ENCODE data around the gene GNL3L.
"Not testable (repeated sequence)": the region's sequence is repeated elsewhere in the genome, so short reads cannot be mapped to it uniquely, and the experiment has no call there.

The GNL3L gene

GRCh38 chrX:54560411-54560810 lies 30.4 kb downstream of the GNL3L start:
- no peak for DNase-seq

DNA sequence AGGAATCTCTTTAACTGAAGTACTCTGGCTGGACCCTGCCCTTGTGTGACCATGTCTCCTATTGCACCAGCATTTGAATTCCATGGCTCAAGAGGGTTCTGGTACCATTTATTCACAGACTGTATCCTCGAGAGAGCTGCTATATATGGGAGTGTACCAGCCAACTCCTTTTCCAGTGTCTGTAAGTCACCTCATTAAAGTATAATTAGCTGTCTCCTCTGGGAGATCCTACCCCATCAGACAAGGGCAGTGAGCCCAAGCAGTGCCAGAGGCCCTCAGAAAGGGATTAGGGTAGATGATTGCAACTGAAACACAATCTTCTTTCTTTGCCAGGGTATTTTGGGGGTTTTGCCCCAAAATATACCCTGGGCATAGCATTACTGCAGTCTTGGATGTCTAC lies 31.6 kb downstream of the GNL3L start:
- no peak for DNase-seq

DNA sequence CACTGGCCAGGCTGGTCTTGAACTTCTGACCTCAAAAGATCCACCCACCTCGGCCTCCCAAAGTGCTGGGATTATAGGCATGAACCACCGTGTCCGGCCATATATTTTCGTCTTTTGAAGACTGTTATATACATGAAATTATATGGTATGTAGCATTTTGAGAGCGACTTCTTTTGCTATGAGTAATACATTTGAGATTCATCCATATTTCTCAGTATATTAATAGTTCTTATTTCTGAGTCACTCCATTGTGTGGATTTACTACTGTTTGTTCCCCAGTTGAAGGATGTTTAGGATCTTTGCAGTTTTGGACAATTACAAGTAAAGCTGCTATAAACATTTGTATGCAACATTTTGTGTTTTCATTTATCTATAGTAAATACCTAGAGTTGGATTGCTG lies 34.9 kb downstream of the GNL3L start:
- peak; percentile 24 for DNase-seq

DNA sequence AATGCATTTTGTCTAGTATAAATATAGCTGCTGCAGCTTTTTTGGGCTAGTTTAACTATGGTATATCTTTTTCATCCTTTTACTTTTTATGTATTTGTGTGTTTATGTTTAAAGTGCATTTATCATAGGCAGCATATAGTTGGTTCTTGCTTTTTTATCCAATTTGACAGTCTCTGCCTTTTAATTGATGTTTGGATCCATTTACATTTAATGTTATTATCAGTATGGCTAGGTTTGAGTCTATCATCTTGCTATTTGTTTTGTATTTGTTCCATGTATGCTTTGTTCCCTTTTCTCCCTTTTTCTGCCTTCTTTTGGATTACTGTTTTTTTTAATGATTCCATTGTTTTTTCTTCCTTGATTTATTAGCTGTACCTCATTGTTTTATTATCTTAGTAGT lies 40.3 kb downstream of the GNL3L start:
- no peak for DNase-seq

- DNase-seq: not testable (repeated sequence)
Measured at GRCh38 chrX:54572641-54573040, 42.6 kb downstream of the GNL3L start.

- DNase-seq: no peak
Measured at GRCh38 chrX:54597728-54598127, 67.7 kb downstream of the GNL3L start.

DNA sequence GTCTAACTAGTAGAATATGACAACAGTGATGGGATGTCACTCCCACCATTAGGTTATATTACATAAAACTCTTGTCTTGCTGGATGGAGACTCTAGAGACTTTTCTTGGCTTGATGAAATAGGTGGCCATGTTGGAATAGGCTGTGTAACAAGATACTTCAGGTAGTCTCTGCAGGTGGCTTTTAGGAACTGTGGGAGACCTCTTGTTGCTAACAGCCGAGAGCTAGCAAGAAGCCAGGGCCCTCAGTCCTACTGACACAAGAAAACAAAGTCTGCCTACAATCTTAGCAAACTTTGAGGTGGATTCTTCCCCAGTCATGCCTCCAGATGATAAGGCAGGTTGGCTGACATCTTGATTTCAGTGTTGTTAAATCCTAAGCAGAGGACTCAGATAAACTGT lies 72.5 kb downstream of the GNL3L start:
- no peak for DNase-seq

Measured in fibroblast of skin of right quadriceps (primary cell).